OCI-LY7 (cell line): ENCODE measurements around the gene KCNE1.

Experiments
- CTCF ChIP-seq: fragments of 200-600 bp; sonication (generic); conservative IDR thresholded peaks from 2 replicates; pipeline ENCODE4 v1.5.1; 2014; ENCODE audit warnings: mild to moderate bottlenecking, antibody characterized with exemption, low read length, moderate library complexity, mixed read lengths
- EZH2phosphoT487 ChIP-seq: fragments of 200-600 bp; sonication (generic); IDR thresholded peaks from 2 replicates; pipeline ENCODE4 v1.6.1; 2018; ENCODE audit warnings: low read depth, borderline replicate concordance, mild to moderate bottlenecking, mixed run types, antibody characterized with exemption, low read length, moderate library complexity, mixed read lengths

DNA sequence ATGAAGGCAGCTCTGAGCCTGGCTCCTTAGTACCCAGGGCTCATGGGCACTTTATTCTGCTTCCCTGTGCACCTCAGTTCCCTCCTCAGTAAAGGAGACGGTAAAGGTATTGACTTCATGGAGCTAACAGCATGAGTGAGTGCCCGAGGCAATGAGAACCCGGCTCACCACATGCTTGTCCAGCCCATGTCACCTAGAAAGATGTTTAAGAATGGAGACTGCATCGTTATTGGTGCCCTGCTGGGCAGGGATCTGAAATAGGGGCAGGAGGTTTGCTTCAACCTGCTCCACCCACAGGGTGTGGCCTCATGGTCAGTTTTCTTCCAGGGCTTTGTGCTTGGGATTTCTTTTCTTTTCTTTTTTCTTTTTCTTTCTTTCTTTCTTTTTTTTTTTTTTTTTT lies 7.0 kb upstream of the KCNE1 start:
- TF ChIP-seq CTCF (no peak), EZH2phosphoT487 (no peak)
